Muscle layer of duodenum (tissue), 2 donors: ENCODE data around the gene EEF2.

Source experiments
- H3K27ac ChIP-seq: one replicate; pipeline ENCODE4 v1.7.0; 2013; ENCODE audit warnings: mild to moderate bottlenecking, low read length
- H3K27me3 ChIP-seq: one replicate; pipeline ENCODE4 v1.7.0; 2013; ENCODE audit warnings: low read depth, mild to moderate bottlenecking, control low read depth, low read length
- H3K36me3 ChIP-seq, 2 donors: one replicate each; pipeline ENCODE4 v1.7.0; 2013; ENCODE audit warnings: low read length in 2 of 2, control low read depth in 1 of 2, mild to moderate bottlenecking in 1 of 2; ENCODE audit not compliant: insufficient read depth in 2 of 2, control insufficient read depth in 1 of 2
- H3K4me1 ChIP-seq, 2 donors: one replicate each; pipeline ENCODE4 v1.7.0; 2013; ENCODE audit warnings: low read length in 2 of 2, mild to moderate bottlenecking in 2 of 2, control low read depth in 1 of 2, moderate library complexity in 1 of 2; ENCODE audit not compliant: insufficient read depth in 2 of 2, control insufficient read depth in 1 of 2
- H3K4me3 ChIP-seq, 2 donors: one replicate each; pipeline ENCODE4 v1.7.0; 2013; ENCODE audit warnings: low read length in 2 of 2, low read depth in 1 of 2, mild to moderate bottlenecking in 1 of 2
- H3K9me3 ChIP-seq, 2 donors: one replicate each; pipeline ENCODE4 v1.7.0; 2013; ENCODE audit warnings: low read length in 2 of 2, control low read depth in 1 of 2, mild to moderate bottlenecking in 1 of 2; ENCODE audit not compliant: control insufficient read depth in 1 of 2
- donor health status: healthy.

EEF2 gene

GRCh38 chr19:3984908-3985642 is at the start of gene EEF2:
EEF2 (minus strand) TSS chr19:3985463; CDS start chr19:3985380, 83 bp downstream.
- peaks cover 41 to 42% of the 10 kb centered on the region in 2 donors for H3K36me3 ChIP-seq
- H3K9me3 ChIP-seq: no peaks in the 10 kb centered on the region
- H3K4me1 ChIP-seq: peaks cover 8 to 47% of the 10 kb centered on the region in 2 donors
- H3K27ac ChIP-seq: peak within 1 kb of the TSS; percentile 95
- peak within 1 kb of the TSS; percentile 77 to 81 for H3K4me3 ChIP-seq
- no peaks in the 10 kb centered on the region for H3K27me3 ChIP-seq

GRCh38 chr19:4034048-4035017 is 49.1 kb upstream of the EEF2 start:
- H3K9me3 ChIP-seq: no peaks in the 10 kb centered on the region
- H3K27ac ChIP-seq: no peak overlapping the region
- peaks cover 16 to 64% of the 10 kb centered on the region in 2 donors for H3K36me3 ChIP-seq
- no peak overlapping the region for H3K4me3 ChIP-seq
- H3K4me1 ChIP-seq: peaks cover 0 to 7% of the 10 kb centered on the region in 2 donors
- H3K27me3 ChIP-seq: no peaks in the 10 kb centered on the region

GRCh38 chr19:4033028-4033956 is 48.0 kb upstream of the EEF2 start:
- Histone ChIP-seq H3K36me3 (peaks cover 16 to 74% of the 10 kb centered on the region in 2 donors), H3K27ac (no peak overlapping the region), H3K9me3 (no peaks in the 10 kb centered on the region), H3K4me1 (peaks cover 0 to 7% of the 10 kb centered on the region in 2 donors), H3K4me3 (no peak overlapping the region), H3K27me3 (no peaks in the 10 kb centered on the region)

- no peak overlapping the region for H3K4me3 ChIP-seq
- no peak overlapping the region for H3K27ac ChIP-seq
- peaks cover 16 to 67% of the 10 kb centered on the region in 2 donors for H3K36me3 ChIP-seq
- H3K27me3 ChIP-seq: no peaks in the 10 kb centered on the region
- no peaks in the 10 kb centered on the region for H3K9me3 ChIP-seq
- peaks cover 0 to 7% of the 10 kb centered on the region in 2 donors for H3K4me1 ChIP-seq
These were observed 47.2 kb upstream of the EEF2 start for GRCh38 chr19:4032436-4032835.

- Histone ChIP-seq H3K4me3 (no peak overlapping the region), H3K27ac (no peak overlapping the region), H3K4me1 (peaks cover 0 to 7% of the 10 kb centered on the region in 2 donors), H3K27me3 (no peaks in the 10 kb centered on the region), H3K36me3 (peaks cover 11 to 58% of the 10 kb centered on the region in 2 donors), H3K9me3 (no peaks in the 10 kb centered on the region)
These were observed 46.2 kb upstream of the EEF2 start for GRCh38 chr19:4031420-4031819.

- Histone ChIP-seq H3K4me1 (peaks cover 0 to 7% of the 10 kb centered on the region in 2 donors), H3K9me3 (no peaks in the 10 kb centered on the region), H3K27me3 (no peaks in the 10 kb centered on the region), H3K36me3 (peaks cover 9 to 60% of the 10 kb centered on the region in 2 donors), H3K27ac (no peak overlapping the region), H3K4me3 (no peak overlapping the region)
These were observed 45.7 kb upstream of the EEF2 start for GRCh38 chr19:4030981-4031380.

- H3K27me3 ChIP-seq: no peaks in the 10 kb centered on the region
- no peak overlapping the region for H3K4me3 ChIP-seq
- peaks cover 0 to 7% of the 10 kb centered on the region in 2 donors for H3K4me1 ChIP-seq
- peaks cover 9 to 57% of the 10 kb centered on the region in 2 donors for H3K36me3 ChIP-seq
- H3K27ac ChIP-seq: no peak overlapping the region
- no peaks in the 10 kb centered on the region for H3K9me3 ChIP-seq
These were observed 45.3 kb upstream of the EEF2 start for GRCh38 chr19:4030552-4030951.

- Histone ChIP-seq H3K4me1 (peaks cover 0 to 3% of the 10 kb centered on the region in 2 donors), H3K9me3 (no peaks in the 10 kb centered on the region), H3K27me3 (no peaks in the 10 kb centered on the region), H3K27ac (no peak overlapping the region), H3K36me3 (peaks cover 7 to 51% of the 10 kb centered on the region in 2 donors), H3K4me3 (no peak overlapping the region)
These were observed 44.0 kb upstream of the EEF2 start for GRCh38 chr19:4029247-4029614.

- Histone ChIP-seq H3K4me1 (peaks cover 0 to 3% of the 10 kb centered on the region in 2 donors), H3K4me3 (no peak overlapping the region), H3K27ac (no peak overlapping the region), H3K27me3 (no peaks in the 10 kb centered on the region), H3K9me3 (no peaks in the 10 kb centered on the region), H3K36me3 (peaks cover 3 to 45% of the 10 kb centered on the region in 2 donors)
These were observed 43.3 kb upstream of the EEF2 start for GRCh38 chr19:4028334-4029246.

GRCh38 chr19:4027146-4027545 is 41.9 kb upstream of the EEF2 start:
- H3K27ac ChIP-seq: no peak overlapping the region

More at GRCh38 chr19:4027146-4027545, 41.9 kb upstream of the EEF2 start:
- no peaks in the 10 kb centered on the region for H3K27me3 ChIP-seq
- peaks cover 3 to 37% of the 10 kb centered on the region in 2 donors for H3K36me3 ChIP-seq
- no peaks in the 10 kb centered on the region for H3K9me3 ChIP-seq
- H3K4me3 ChIP-seq: no peak overlapping the region
- H3K4me1 ChIP-seq: peaks cover 0 to 3% of the 10 kb centered on the region in 2 donors
